Panc1 (cell line): Measurements from ENCODE around the gene COL23A1.

Source experiments
- POLR2AphosphoS5 ChIP-seq: IDR thresholded peaks from 2 replicates; pipeline ENCODE4 v1.6.1; 2012; ENCODE audit warnings: mild to moderate bottlenecking, low read depth, low read length, moderate library complexity
- REST ChIP-seq, 2 experiments: IDR thresholded peaks; 2 replicates each; pipeline ENCODE4 v1.6.1; 2011 to 2012; ENCODE audit warnings: low read depth in 2 of 2, control low read depth in 1 of 2, low read length in 1 of 2, mild to moderate bottlenecking in 1 of 2, moderate library complexity in 1 of 2; ENCODE audit not compliant: insufficient read depth in 1 of 2
- SIN3A ChIP-seq: IDR thresholded peaks from 2 replicates; pipeline ENCODE4 v1.6.1; 2012; ENCODE audit warnings: low read depth, mild to moderate bottlenecking, low read length, moderate library complexity, borderline replicate concordance; ENCODE audit not compliant: insufficient read depth
- TCF7L2 ChIP-seq: IDR thresholded peaks from 2 replicates; pipeline ENCODE4 v1.6.1; 2011; ENCODE audit warnings: mild to moderate bottlenecking, low read depth, low read length, inconsistent platforms
- TF ChIP-seq, protein P1 (sequence below): fragments of 450-650 bp; IDR thresholded peaks from 2 replicates; pipeline ENCODE4 v1.5.1; 2017; ENCODE audit warnings: mild to moderate bottlenecking

- TF ChIP-seq, protein P1, sequence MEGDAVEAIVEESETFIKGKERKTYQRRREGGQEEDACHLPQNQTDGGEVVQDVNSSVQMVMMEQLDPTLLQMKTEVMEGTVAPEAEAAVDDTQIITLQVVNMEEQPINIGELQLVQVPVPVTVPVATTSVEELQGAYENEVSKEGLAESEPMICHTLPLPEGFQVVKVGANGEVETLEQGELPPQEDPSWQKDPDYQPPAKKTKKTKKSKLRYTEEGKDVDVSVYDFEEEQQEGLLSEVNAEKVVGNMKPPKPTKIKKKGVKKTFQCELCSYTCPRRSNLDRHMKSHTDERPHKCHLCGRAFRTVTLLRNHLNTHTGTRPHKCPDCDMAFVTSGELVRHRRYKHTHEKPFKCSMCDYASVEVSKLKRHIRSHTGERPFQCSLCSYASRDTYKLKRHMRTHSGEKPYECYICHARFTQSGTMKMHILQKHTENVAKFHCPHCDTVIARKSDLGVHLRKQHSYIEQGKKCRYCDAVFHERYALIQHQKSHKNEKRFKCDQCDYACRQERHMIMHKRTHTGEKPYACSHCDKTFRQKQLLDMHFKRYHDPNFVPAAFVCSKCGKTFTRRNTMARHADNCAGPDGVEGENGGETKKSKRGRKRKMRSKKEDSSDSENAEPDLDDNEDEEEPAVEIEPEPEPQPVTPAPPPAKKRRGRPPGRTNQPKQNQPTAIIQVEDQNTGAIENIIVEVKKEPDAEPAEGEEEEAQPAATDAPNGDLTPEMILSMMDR = no peak
- TF ChIP-seq SIN3A (no peak), POLR2AphosphoS5 (no peak), REST (IDR thresholded peaks at IDR 0.05; ENCODE audit: insufficient read depth in 1 of 2, low read depth in 2 of 2, low read length in 1 of 2) (no peak), TCF7L2 (no peak)
Observed at GRCh38 chr5:178365501-178366440, 224.4 kb downstream of the COL23A1 start.
